HepG2 (cell line): ENCODE data around the gene ART5. TPM values are rescaled to one million over a fixed set of nuclear protein-coding genes. Genes with fewer than 3 reads are reported as not detected.
A peak's percentile ranks its signal among the peaks of the same experiment; 100 is the strongest.

ENCODE experiments used
- ATAC-seq: fragments of 200-7000 bp; cut with Tn5 transposase; 3 replicates; pipeline ENCODE4 v1.9.1; 2020; ENCODE audit warnings: mild to moderate bottlenecking, moderate library complexity
- BruUV-seq: library from RNA; stranded (reverse); fragments of 400-500 nt; replicated peaks from 2 replicates; lab custom pipeline; 2021; lab: Mats Ljungman, UMichigan
- CTCF ChIA-PET: fragments of 300-600 bp; formaldehyde crosslinking; extraction: SDS; loops from one replicate; lab custom pipeline; 2021; ENCODE audit warnings: low total read pairs, inconsistent platforms, low intra/inter-chr PET ratio; lab: Yijun Ruan, JAX
- POLR2A ChIA-PET: fragments of 350-600 bp; sonication (Branson Sonifier 250); formaldehyde crosslinking; loops from one replicate; lab custom pipeline; 2020; ENCODE audit warnings: antibody characterized with exemption, inconsistent platforms; lab: Yijun Ruan, JAX
- DNase-seq: peaks from one replicate; pipeline ENCODE4 v3.0.0-alpha.2; 2015; ENCODE audit warnings: low spot score
- FAIRE-seq: peaks from 3 replicates; lab custom pipeline; 2011; peaks lifted over from hg19 to GRCh38; lab: Jason Lieb, UNC
- H2AFZ ChIP-seq: one replicate; pipeline ENCODE4 v1.6.1; 2011; ENCODE audit warnings: low read length, inconsistent platforms
- H3K27ac ChIP-seq: fragments of 300-600 bp; 3 replicates; pipeline ENCODE4 v1.8.0; 2011; ENCODE audit warnings: mixed run types, mild to moderate bottlenecking, mixed read lengths, low read length, inconsistent platforms; ENCODE audit not compliant: insufficient read depth; ENCODE audit errors: extremely low read length
- H3K27me3 ChIP-seq, 2 experiments: fragments of 200-600 bp in 1 of 2; 2 replicates in 1 of 2; 3 replicates in 1 of 2; pipeline versions ENCODE4 v1.6.0 to v1.8.0; 2011; ENCODE audit warnings: low read length in 2 of 2, mild to moderate bottlenecking in 2 of 2, moderate library complexity in 2 of 2, inconsistent platforms in 1 of 2; ENCODE audit not compliant: insufficient read depth in 2 of 2, control insufficient read depth in 1 of 2
- H3K36me3 ChIP-seq, 2 experiments: fragments of 200-600 bp in 1 of 2; replicated peaks in 1 of 2; 2 replicates in 1 of 2; 3 replicates in 1 of 2; pipeline versions ENCODE4 v1.5.1 to v1.8.0; 2011; ENCODE audit warnings: low read length in 2 of 2, inconsistent platforms in 1 of 2; ENCODE audit not compliant: insufficient read depth in 2 of 2, control insufficient read depth in 1 of 2
- H3K4me1 ChIP-seq: 2 replicates; pipeline ENCODE4 v1.5.1; 2012; ENCODE audit warnings: low read length, inconsistent platforms; ENCODE audit not compliant: insufficient read depth
- H3K4me2 ChIP-seq: 2 replicates; pipeline ENCODE4 v1.6.0; 2011; ENCODE audit warnings: low read depth, low read length, inconsistent platforms
- H3K4me3 ChIP-seq, 3 experiments: fragments of 200-600 bp in 1 of 3; sonication (generic), shearing (Covaris generic) in 1 of 3; replicated peaks in 1 of 3; 2 replicates each; pipeline ENCODE4 v1.5.1; 2011 to 2016; ENCODE audit warnings: low read length in 3 of 3, inconsistent platforms in 2 of 3, low read depth in 2 of 3, mild to moderate bottlenecking in 2 of 3, control low read depth in 1 of 3, mixed read lengths in 1 of 3; ENCODE audit not compliant: insufficient read depth in 1 of 3
- H3K79me2 ChIP-seq: one replicate; pipeline ENCODE4 v1.6.1; 2011; ENCODE audit warnings: low read length, inconsistent platforms; ENCODE audit not compliant: insufficient read depth
- H3K9ac ChIP-seq: 2 replicates; pipeline ENCODE4 v1.6.0; 2011; ENCODE audit warnings: mild to moderate bottlenecking, low read depth, low read length, inconsistent platforms; ENCODE audit not compliant: insufficient read depth
- H3K9me3 ChIP-seq: 2 replicates; pipeline ENCODE4 v1.5.1; 2012; ENCODE audit warnings: mild to moderate bottlenecking, low read length
- H4K20me1 ChIP-seq: 2 replicates; pipeline ENCODE4 v1.6.0; 2011; ENCODE audit warnings: inconsistent platforms, mild to moderate bottlenecking, low read length, moderate library complexity; ENCODE audit not compliant: insufficient read depth
- ARID4A ChIP-seq: sonication (generic); formaldehyde crosslinking; IDR thresholded peaks from 2 replicates; pipeline ENCODE4 v1.5.0; 2020; ENCODE audit warnings: mild to moderate bottlenecking, missing genetic modification reagents, borderline replicate concordance
- JARID2 ChIP-seq: sonication (generic); formaldehyde crosslinking; IDR thresholded peaks from 2 replicates; pipeline ENCODE4 v1.8.1; 2023; ENCODE audit warnings: missing genetic modification reagents, inconsistent platforms; ENCODE audit not compliant: insufficient replicate concordance
- SAFB2 ChIP-seq: sonication (generic); formaldehyde crosslinking; IDR thresholded peaks from 2 replicates; pipeline ENCODE4 v1.5.1; 2020; ENCODE audit warnings: missing genetic modification reagents, low read depth, mild to moderate bottlenecking, borderline replicate concordance
- TAF1 ChIP-seq: sonication (generic); formaldehyde crosslinking; IDR thresholded peaks from 2 replicates; pipeline ENCODE4 v1.4.0; 2020; ENCODE audit warnings: missing genetic modification reagents
- ZNF251 ChIP-seq: sonication (generic); formaldehyde crosslinking; IDR thresholded peaks from 2 replicates; pipeline ENCODE4 v1.9.0; 2021; ENCODE audit warnings: mild to moderate bottlenecking, missing genetic modification reagents
- ZNF713 ChIP-seq: sonication (generic); formaldehyde crosslinking; IDR thresholded peaks from 2 replicates; pipeline ENCODE4 v1.4.0; 2020; ENCODE audit warnings: mild to moderate bottlenecking, missing genetic modification reagents
- WGBS: methylation state at CpG from one replicate; pipeline ENCODE4 v1.1.6; 2017; ENCODE audit warnings: low lambda C conversion rate; 5-methylcytosine and 5-hydroxymethylcytosine counted together
- in situ Hi-C: cut with HindIII; loops from 2 replicates; pipeline ENCODE4 v1.10.0; 2017; ENCODE audit warnings: low pct_unique_long_range_greater_than_20kb; ENCODE audit not compliant: extremely low pct_ligation_motif_present
- intact Hi-C: fragments of 100-400 bp; cut with micrococcal nuclease; formaldehyde crosslinking; loops from one replicate; pipeline ENCODE4 v1.10.0; 2022; ENCODE audit not compliant: unreplicated experiment
- polyA plus RNA-seq, 8 experiments: library from polyadenylated mRNA; depleted of rRNA in 3 of 8; stranded (reverse) in 7 of 8; unstranded in 1 of 8; fragments of >200 nt; fragmentation: Illumina TruSeq in 4 of 8; extraction: Trizol in 4 of 8; gene quantifications; 2 replicates each; pipeline versions ENCODE4 v1.2.1 to v1.2.3, GENCODE V29; 2011 to 2016; ENCODE audit warnings: low read depth in 4 of 8, missing spikeins in 1 of 8, mixed read lengths in 1 of 8; ENCODE audit not compliant: insufficient read depth in 1 of 8
- total RNA-seq, 5 experiments: library from RNA; depleted of rRNA; stranded (reverse); fragments of >200 nt; fragmentation: Illumina TruSeq; extraction: Trizol; gene quantifications; 2 replicates each; pipeline ENCODE4 v1.2.3, GENCODE V29; 2016; ENCODE audit warnings: low read depth in 1 of 5
- TF ChIP-seq, protein P1 (sequence below): sonication (generic); formaldehyde crosslinking; IDR thresholded peaks from 2 replicates; pipeline ENCODE4 v1.5.1; 2020; ENCODE audit warnings: mild to moderate bottlenecking, missing genetic modification reagents, borderline replicate concordance
- TF ChIP-seq, protein P2 (sequence below): IDR thresholded peaks from 2 replicates; pipeline ENCODE4 v1.6.1; 2016; ENCODE audit warnings: low read depth, borderline replicate concordance

ART5 gene
- total and polyA plus RNA-seq, 2 of the 13 experiments (the other 11 are each of a cell fraction or from before 2014, with no cell fraction given): 0.55 to 0.93 TPM

- intact Hi-C loops (no loop called here), in situ Hi-C loops (no loop called here)
- no peak overlapping the region for H3K27ac ChIP-seq
- H4K20me1 ChIP-seq: no peaks in the 10 kb centered on the region; the same call in 1 of the 2 replicates
- no TSS peak for BruUV-seq
- no peak for ATAC-seq
- H3K27me3 ChIP-seq: no peaks in the 10 kb centered on the region
- DNase-seq: peak; percentile 5
- CTCF ChIA-PET: no interaction called here
- POLR2A ChIA-PET: no interaction called here
- no peak overlapping the region for H3K4me2 ChIP-seq
- H3K4me3 ChIP-seq: no peak overlapping the region
- no peaks in the 10 kb centered on the region for H3K4me1 ChIP-seq
- TF ChIP-seq SAFB2 (CRISPR knock-in tag): no peak
- TF ChIP-seq, protein P1, sequence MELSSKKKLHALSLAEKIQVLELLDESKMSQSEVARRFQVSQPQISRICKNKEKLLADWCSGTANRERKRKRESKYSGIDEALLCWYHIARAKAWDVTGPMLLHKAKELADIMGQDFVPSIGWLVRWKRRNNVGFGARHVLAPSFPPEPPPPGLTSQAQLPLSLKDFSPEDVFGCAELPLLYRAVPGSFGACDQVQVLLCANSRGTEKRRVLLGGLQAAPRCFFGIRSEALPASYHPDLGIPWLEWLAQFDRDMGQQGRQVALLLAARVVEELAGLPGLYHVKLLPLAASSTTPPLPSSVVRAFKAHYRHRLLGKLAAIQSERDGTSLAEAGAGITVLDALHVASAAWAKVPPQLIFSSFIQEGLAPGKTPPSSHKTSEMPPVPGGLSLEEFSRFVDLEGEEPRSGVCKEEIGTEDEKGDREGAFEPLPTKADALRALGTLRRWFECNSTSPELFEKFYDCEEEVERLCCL (CRISPR knock-in tag): no peak
- TF ChIP-seq, protein P2, sequence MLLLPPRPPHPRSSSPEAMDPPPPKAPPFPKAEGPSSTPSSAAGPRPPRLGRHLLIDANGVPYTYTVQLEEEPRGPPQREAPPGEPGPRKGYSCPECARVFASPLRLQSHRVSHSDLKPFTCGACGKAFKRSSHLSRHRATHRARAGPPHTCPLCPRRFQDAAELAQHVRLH (CRISPR knock-in tag): no peak
- peaks cover 21 to 60% of the 10 kb centered on the region in 2 experiments for H3K36me3 ChIP-seq
- no peaks in the 10 kb centered on the region for H3K79me2 ChIP-seq
- H3K9ac ChIP-seq: no peak overlapping the region
- WGBS: 100% methylated on average over 1 of the region's 1 CpG
- H3K9me3 ChIP-seq: no peaks in the 10 kb centered on the region
- FAIRE-seq: no peak
- no peak overlapping the region for H2AFZ ChIP-seq
Measured at GRCh38 chr11:3674189-3674588, 32.4 kb upstream of the ART5 start.

DNA sequence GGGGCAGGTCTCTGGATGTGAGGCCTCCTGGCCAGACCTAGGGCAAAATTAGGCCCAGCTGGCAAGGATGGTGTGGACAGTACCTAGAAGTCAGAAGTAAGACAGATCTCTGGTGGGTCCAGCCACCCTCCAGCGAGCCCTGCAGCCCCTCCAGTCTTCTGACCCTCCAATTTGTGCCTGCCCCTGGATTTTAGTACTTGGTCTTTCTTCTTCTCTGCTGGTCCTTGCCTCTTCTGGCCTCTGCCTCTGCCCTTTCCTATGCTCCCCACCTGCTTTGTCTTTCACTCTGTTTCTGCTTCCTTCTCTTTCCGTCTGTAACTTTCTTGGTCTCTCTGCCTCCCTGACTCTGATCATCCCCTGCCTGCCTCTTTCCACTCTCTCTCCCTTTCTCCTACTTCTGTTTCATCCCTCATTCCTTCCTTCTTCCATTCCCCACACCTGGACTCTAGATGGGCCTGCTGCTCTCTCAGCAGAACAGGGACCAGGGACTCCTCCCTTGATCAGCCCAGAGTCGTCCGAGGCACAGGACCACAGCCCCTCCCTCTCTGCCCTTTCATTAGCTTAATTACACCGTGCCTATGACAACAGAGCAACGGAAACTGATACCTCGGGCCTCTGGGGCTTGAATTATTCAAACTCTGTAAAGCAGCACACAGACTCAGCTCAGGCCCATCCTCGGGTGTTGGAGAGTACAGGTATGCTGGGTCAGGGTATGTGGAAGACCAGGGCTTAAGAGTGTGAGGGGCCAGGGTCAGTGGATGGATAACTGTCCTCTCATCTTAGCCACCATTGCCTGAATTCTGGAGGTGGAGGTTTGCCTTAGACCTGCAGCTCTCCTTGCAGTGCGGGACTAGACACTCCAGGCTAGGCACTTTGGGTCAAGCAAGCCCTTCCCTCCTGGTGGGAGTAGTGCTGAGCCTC is 29.8 kb upstream of the ART5 start, which contains the start of gene CHRNA10:
TSS of gene CHRNA10 (minus strand) at position 51 of the 921 bp plus-strand sequence. CDS start 72 bp downstream, outside the sequence.
- FAIRE-seq: no peak
- no peak for DNase-seq
- 92% methylated on average over 8 of the region's 9 CpGs for WGBS
- no peaks in the 10 kb centered on the region for H3K27me3 ChIP-seq
- BruUV-seq: no TSS peak
- H3K4me1 ChIP-seq: no peaks in the 10 kb centered on the region
- no peak within 1 kb of the TSS for H3K27ac ChIP-seq
- CTCF ChIA-PET: no interaction called here
- in situ Hi-C loops: no loop called here
- POLR2A ChIA-PET: no interaction called here
- no peak within 1 kb of the TSS for H3K4me2 ChIP-seq
- peaks cover 16 to 34% of the 10 kb centered on the region in 2 experiments for H3K36me3 ChIP-seq
- no peaks in the 10 kb centered on the region for H3K79me2 ChIP-seq
- ATAC-seq: no peak
- H4K20me1 ChIP-seq: no peaks in the 10 kb centered on the region; the same call in 1 of the 2 replicates
- no peak within 1 kb of the TSS for H3K9ac ChIP-seq
- H3K4me3 ChIP-seq: no peak within 1 kb of the TSS
- no peaks in the 10 kb centered on the region for H3K9me3 ChIP-seq
- intact Hi-C loops: no loop called here
- H2AFZ ChIP-seq: no peak within 1 kb of the TSS
- TF ChIP-seq ARID4A (CRISPR knock-in tag): no peak
- no peak for TF ChIP-seq JARID2 (CRISPR knock-in tag)
- no peak for TF ChIP-seq ZNF251 (CRISPR knock-in tag)
- TF ChIP-seq ZNF713 (CRISPR knock-in tag): no peak
- no peak for TF ChIP-seq TAF1 (CRISPR knock-in tag)
